GM19463 (cell line): Measurements from ENCODE around the gene PAFAH1B1.
"Not testable (repeated sequence)": the region's sequence is repeated elsewhere in the genome, so short reads cannot be mapped to it uniquely, and the experiment has no call there.

Experiments used
- ATAC-seq: cut with Tn5 transposase; IDR thresholded peaks from one replicate; pipeline ENCODE4 v1.9.1; 2021; ENCODE audit warnings: mild to moderate bottlenecking, moderate library complexity; ENCODE audit not compliant: unreplicated experiment

The PAFAH1B1 gene

DNA sequence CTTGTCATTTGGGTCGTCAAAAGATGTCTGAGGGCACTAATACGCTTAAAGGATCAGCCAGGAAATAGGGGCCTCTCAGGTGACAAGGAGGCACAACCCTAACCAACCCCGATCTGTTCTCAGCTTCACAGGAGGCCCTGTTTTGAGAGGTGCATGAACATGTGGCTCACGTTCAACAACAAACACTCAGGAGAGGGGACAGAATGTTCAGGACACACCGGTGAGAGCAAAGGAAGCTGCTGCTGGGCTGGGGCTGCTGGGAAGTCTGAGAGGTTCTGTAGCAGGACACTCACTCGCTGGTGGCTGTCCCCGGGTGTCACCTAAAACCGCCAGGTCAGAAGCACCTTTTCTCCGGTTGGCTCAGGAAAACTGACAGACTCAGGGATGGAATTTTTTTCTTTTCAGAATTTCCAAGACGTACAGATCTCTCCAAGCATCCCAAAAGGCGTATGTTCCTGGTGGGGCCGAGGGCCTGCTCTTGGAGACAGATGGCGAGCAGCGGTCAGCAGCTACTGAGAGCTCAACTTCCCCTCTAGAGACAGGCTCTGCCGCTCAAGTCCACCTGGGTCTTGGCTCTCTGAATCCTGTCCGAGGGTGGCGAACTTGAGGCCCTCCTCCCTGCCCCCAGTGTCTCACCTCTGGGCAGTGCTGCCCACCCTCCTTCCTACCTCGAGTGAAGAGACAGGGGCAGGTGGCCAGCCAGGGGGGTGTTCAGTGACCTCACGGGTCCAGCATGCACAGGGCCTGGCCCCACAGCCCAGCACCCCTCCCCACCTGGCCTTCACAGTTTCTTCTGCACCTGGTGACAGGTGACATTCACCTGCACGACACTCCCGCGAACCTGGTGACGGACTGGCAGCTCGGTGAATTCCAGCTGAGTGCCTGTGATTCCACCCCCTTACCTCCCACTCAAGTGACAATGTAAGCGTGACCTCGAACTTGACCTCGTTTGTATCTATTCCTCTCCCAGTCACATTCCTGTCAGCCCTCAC, 95.2 kb downstream of the PAFAH1B1 start:
- no peak for ATAC-seq

DNA sequence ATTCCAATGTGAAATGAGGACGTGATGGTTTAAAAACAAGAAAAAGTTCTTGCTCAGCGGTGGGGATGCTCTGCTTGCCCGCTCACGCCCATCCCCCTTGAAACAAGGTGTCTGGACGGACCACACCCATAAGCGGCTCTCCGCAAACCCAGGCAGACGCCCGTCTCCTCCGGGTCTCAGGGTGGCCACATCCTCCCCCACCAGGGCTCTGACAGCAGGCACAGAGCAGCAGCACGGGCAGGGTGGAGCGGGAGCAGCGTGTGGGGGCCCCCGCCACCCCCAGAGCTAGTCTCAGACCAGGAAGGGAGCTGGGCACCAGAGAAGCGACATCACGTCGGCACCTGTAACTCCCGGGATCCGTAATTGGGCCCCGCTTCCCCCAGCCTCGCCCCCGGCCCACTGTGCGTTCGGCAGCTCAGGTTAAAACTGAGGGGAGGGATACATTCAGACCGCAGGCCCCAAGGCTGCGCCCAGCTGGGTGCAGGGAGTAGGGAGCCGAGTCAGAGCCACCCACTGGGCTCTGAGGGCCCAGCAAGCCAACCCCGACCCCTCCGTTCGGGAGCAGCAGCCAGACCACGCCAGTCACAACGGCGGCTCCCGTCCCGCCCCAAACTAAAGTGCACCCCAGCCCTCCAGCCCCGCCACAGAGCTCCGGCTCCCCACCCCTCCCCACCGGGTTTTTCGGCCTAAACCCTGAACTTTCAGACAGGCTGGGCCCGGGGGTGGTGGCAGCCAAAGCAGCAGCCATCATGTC, 96.1 kb downstream of the PAFAH1B1 start:
- no peak for ATAC-seq

DNA sequence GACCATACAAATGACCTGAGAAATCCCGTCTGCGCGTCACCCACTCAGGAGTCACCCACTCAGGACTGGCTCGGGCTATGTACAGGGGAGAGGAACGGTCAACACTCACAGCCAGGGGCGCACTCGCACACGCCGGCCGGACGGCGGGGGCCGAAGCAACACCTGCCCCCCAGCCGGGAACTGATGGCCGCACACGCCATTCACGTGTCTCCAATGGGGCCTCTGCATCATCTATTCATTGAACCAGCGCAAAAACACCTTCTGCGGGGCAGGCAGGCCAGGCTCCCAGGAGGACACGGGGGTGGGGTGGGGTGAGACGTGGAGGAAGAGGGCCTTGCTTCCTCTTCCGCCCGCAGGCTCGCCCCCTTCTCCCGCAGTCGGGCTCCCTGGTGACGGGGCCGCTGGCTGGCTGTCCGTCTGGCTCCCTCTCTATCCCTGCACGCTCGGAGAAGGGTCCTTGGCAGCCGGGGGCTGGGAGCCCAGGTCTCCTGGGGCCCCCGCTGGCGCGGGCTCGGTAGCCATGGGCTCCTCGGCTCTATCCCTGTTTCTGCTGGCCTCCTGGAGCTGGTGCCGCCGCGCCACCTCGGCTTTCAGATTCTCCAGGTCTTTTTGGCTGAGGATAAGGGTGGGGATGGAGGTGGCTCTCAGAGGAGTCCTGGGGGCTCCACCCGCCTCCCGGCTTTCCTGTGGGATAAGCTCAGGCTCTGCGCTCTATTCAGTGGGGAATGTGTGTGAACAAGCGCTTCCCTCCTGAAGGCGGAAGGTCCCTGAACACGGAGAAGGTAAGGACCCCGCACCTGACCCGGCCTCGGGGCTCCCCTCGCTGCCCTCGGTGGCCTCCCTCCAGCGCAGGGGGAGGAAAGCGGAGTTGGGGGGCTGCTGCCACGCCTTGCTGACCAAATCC, 97.0 kb downstream of the PAFAH1B1 start:
- ATAC-seq, result no peak

DNA sequence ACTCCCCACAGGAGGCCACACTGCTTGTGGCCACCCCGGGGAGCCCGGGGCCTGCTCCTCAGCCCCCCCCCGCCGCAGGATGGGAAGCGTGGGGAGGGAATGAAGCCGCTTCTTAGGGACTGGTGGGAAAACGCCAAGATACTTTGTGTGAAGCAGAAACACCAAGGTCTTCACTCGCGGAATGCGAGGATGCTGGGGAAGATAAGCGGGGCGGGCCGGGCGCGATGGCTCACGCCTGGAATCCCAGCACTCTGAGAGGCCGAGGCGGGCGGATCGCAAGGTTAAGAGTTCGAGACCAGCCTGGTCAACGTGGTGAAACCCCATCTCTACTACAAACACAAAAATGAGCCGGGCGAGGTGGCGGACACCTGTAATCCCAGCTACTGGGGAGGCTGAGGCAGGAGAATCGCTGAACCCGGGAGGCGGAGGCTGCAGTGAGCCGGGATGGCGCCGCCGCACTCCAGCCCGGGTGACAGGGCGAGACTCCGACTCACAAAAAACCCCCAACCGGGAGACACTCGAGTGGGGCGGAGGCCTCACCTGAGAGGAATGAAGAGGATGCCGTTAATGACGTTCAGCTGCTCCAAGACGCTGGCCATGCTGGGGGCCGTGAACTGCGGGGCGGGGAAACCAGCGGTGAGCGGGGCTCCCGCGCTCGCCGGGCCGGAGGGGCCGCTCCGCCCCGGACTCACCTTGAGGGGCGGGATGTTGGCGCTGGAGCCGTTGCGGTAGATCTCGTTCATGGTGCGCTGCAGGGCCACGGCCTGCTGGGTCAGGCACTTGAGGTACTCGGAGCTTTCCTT, 97.8 kb downstream of the PAFAH1B1 start:
- no peak for ATAC-seq

DNA sequence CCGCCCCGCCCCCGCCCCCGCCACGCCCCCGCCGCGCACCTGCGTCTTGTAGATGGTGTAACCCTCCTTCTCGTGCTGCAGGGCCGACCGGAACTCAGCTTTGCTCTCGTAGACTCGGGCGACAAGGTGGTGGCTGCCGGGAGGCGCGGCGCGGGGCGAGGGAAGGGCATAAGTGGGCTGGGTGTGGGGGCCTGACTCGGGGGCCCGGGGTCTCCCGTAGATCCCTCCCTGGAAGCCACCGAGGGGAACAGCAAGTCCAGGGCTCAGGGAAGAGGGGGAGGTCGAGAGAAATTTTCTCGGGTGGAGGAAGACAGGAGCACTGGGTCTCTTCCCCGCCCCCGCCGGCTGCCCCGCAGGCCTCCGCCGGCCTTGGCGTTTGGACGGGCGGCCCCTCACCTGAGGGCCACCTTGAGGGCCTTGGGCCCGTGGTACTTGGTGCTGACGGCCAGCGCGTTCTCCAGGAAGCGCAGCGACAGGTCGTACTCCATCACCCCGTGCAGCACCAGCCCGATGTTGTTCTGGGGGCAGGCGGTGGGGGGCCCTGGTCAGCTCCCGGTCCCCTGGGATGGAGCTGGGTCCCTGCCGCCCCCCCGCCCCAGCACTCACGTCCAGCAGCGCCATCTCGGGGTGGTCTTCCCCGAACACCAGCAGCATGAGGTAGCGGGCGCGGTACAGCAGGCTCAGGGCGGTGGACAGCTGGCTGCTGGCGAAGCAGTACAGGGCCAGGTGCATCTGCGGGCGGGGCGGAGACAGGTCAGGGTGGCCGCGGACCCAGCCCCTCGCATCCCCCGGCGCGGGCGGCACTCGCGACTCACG, 98.7 kb downstream of the PAFAH1B1 start:
- ATAC-seq, result no peak

DNA sequence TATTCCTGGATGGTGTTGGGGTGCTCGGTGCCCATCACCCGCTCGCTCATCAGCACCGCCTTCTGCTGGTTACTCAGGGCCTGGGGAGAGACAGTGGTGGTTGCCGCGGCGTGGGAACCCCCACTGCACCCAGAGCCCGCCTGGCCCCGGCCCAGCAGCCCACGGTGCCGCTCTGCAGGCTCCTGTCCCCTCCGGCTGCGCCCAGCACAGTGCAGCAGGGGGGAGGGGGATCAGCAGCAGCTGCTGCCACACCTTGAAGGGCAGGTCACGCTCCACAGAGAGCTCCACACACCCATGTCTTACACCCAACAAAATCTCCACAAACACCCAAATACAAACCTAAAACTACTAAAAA, 99.3 kb downstream of the PAFAH1B1 start:
- ATAC-seq, result no peak

DNA sequence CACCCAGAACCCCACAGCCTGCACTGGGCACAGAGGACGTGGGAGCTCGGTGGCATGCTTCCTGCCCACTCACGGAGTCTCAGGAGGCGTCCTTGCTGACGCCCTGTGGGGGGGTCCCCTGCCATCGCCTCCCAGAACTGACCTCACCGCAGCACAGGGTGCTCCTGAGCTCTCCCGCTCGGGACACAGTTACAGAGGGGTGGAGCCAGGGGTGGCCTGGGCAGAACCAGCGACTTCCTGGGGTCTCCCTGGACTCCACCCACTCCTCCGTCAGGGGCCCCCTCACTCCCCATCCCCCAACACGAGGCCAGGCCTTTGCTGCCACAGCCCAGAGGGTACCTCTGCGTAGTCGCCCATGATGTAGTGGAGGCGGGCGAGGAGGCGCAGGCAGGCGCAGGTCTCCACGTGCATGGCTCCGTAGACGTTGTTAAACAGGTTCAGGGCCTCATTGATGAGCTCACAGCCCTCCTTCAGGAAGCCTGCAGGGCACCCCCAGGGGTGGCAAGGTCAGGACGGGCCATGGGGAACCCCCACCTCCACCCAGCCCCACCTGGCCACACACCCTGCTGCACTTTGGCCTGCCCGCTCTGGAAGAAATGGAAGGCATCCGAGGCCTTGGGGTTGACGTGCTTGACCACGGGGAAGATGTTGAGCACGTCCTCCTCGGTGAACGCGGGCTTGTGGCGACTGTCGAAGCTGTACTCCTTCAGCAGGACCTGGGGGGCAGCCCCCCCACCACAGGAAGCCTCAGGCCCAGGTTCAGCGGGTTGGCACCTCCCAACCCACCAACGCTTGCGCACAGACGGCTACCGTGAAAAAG, 100.3 kb downstream of the PAFAH1B1 start:
- ATAC-seq, result no peak

DNA sequence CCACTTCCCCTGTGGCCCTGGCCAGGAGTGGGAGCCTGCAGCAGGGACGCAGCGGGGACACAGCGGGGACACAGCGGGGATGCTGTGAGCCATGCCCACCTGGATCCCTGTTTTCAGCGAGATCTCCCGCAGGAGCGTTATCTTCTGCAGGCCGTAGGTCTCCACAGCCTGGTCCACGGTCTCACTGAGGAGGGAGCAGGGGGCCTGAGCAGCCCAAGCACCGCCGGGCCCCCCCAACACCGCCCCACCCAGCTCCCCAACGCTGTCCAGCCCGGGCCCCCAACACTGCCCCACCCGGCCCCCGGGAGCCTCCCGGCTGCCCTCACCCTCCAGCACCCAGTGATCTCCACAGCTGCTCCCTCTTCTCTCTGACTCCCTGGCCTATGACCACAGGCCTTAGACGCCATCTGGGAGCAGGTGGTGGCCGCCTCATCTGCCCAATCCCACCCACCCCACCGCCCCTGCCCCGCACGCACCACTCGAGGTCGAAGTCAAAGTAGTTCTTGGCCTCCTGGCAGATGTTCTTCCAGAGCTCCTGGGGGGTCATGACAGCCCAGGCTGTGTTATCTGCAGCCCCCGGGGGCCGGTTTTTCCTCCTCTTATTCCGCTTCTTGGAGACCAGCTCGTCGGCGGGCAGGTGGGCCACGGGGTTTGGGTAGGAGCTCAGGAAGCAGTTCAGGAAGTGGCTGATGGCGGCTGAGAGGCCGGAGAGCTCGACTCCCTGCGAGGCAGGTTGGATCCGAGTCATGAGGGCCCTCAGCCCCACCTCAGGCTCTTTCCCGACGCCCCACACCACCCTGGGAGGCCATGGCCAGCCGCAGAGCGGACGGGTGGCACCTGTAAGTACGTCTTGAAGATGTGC, 101.2 kb downstream of the PAFAH1B1 start:
- no peak for ATAC-seq

DNA sequence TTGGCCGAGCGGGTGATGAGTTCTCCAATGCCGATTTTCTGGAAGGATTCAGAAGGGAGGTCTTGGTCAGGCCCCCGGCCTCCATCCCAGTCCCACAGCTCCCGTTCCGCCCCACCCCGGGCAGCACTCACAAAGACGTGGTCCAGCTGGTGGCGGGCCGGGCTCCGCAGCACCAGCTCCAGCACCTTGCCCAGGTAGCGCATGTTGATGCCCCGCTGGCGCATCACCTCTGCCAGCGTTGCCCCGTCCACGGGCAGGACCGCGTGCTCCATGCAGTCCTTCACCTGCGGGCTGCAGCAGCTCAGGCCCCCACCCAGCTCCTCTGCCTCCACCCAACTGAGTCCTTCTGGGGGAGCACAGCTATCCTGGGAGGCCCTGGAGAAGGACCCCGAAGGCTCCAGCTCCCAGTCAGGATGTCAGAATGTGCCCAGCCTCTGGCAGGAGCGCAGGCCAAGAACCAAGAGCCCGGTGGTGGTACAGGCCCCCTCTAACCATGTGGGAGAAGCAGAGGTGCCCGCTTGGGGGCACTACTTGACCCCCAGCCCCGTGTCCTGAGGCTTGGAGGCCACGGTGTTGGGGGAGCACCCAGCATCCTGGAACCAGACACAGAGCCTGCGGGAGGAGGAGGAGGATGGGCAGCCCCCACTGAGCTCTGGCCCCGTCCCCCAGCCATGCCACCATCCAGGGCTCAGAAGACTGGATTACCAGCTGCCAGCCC, 101.9 kb downstream of the PAFAH1B1 start:
- ATAC-seq, result no peak

DNA sequence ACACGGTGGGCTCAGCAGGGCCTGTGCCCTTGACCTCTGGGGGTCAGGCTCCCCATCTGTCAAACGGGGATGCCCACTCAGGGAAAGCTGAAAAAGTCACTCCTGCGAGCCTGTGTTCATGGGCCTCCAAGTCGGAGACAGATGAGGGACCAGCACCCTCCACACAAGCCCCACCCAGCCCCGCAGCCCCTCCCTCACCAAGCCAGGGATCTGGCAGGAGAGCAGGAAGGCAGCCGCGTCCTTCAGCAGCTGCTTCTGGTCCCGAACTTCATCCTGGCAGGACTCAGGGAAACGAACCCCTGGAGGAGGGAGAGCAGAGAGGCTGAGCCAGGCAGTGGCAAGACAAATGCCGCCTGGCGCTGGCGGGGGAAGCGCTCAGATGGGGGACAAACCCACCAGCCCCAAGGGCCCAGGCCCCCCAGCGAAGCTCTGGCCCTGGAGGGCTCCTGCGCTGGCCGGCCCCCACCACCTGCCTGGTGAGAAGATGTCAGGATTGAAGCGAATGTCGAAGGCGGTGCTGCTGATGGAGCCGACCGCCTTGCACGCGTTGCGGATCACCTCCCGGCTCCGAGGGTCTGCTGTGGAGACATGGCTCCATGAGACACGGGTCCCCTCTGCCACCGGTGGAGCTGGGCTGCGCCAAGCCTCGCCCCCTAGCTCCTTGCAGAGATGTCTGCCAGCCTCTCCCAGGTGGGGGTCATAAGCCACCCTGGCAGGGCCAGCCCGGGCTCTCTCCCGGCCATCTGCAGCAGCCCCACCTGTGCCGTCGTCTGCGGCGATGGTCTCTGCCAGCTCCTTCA, 102.7 kb downstream of the PAFAH1B1 start:
- no peak for ATAC-seq

DNA sequence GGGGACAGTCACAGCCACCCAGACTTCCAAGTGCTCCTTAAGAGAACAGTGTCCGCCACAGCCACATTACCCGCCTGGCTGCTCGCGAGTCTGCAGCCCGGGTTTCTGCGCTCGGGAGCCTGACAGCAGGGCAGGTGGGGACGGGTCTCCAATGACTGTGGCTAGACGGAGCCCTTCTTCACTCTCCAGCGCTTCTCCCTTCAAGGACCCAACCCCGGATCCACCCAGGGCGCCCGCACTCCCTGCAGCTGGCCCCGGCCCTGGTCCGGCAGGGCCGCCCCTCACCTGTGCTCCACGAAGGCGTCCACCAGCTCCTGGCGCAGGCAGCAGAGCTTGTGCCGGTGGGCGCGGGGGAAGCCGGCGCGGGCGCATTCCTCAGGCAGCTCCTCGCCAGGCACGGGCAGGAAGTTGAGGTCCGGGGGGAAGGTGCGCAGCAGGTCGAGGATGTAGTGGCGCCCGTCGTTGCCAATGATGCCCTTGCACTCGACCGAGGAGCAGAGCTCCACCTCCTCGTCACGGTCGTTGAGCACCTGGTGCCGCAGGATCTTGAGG, 104.2 kb downstream of the PAFAH1B1 start:
- ATAC-seq, result no peak

DNA sequence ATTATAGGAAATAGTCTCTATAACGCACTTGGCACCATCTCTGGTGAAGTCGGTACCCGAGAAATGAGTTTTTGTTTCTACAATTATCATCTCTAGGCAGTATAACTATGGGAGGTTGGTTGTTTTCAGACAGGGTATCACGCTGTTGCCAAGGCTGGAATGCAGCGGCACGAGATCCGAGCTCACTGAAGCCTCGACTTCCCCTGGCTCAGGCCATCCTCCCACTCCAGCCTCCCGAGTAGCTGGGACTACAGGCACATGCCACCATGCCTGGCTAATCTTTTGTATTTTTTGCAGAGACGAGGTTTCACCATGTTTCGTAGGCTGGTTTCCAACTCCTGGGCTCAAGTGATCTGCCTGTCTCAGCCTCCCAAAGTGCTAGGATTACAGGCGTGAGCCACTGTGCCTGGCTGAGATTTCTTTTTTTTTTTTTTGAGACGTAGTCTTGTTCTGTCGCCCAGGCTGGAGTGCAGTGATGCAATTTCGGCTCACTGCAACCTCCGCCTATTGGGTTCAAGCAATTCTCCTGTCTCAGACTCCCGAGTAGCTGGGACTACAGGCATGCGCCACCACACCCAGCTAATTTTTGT, 105.9 kb downstream of the PAFAH1B1 start:
- ATAC-seq, result not testable (repeated sequence)

DNA sequence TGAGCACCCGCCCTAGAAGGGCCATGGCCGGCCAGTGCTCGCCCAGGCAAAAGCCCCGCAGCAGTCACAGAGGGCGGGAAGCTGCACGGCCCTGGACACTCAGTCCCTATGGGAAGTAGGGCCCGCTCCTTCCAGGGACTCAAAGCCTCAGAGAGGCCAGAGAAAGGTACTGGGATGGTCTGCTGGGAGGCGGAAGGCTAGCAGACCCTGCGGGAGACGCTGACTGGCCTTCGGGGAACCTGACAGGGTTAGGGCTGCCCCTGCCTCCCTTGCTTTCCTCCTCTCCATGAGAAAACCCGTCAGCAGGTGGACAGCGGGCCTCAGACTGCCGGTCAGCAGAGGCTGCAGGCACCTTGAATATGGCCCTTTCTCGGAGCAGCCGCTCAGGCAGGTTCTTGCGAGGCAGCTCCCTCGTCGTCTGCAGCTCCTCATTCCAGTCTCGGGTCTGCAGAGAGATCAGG, 106.6 kb downstream of the PAFAH1B1 start:
- ATAC-seq, result no peak

DNA sequence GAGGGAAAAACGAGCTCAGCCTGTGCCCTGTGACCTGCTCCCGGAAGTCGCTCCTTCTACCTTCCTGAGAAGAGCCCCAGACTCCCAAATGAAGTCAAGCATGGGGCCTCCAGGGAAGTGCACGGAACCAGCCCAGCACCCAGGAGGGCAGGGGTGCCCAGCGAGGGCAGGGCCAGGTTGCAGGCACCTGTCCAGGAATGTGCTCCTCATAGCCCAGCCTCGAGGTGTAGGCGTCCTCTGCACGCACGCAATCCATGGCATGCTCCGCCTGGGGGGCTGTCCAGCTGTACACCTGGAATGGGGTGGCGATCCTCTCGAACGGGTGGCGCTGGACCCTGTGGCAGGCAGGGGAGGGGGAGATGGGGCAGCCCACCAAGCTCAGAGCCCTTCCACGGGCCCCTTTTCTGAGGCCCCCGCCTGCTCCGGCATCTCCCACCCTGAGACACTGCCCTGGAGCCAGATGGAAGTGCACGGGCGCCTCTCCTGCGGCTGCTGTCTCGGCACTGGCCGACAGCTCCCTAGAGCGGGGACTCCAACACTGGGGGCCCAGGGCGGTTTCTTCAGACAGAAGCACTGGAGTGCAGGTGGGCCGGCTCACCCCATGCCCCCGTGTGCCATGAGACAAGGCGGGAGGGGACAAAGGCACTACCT, 107.2 kb downstream of the PAFAH1B1 start:
- ATAC-seq, result no peak
